IMR-90 (cell line): ENCODE data around the gene INPP5A. TPM values are rescaled to one million over a fixed set of nuclear protein-coding genes. Genes with fewer than 3 reads are reported as not detected.

ENCODE experiments used
- ATAC-seq: fragments of 200-7000 bp; cut with Tn5 transposase; 2 replicates; pipeline ENCODE4 v1.9.1; 2020; ENCODE audit warnings: low read depth, mild to moderate bottlenecking, moderate library complexity
- BruUV-seq: library from RNA; stranded (reverse); fragments of 400-500 nt; replicated peaks from 2 replicates; lab custom pipeline; 2021; lab: Mats Ljungman, UMichigan
- CTCF ChIA-PET: fragments of 300-600 bp; formaldehyde crosslinking; extraction: SDS; loops from one replicate; lab custom pipeline; 2021; ENCODE audit warnings: antibody characterized with exemption; lab: Yijun Ruan, JAX
- POLR2A ChIA-PET: fragments of 300-600 bp; sonication (Branson Sonifier 250); formaldehyde crosslinking; loops from one replicate; lab custom pipeline; 2022; ENCODE audit warnings: antibody characterized with exemption; ENCODE audit not compliant: unreplicated experiment; lab: Charles Lee
- DNase-seq: peaks from one replicate; pipeline ENCODE4 v3.0.0; 2013
- H2AFZ ChIP-seq: replicated peaks from 2 replicates; pipeline ENCODE3; 2013; ENCODE audit warnings: low read length, mild to moderate bottlenecking; ENCODE audit not compliant: poor library complexity
- H2AK5ac ChIP-seq: 2 replicates; pipeline ENCODE4 v1.6.1; 2013; ENCODE audit warnings: low read depth, low read length, inconsistent platforms
- H2AK9ac ChIP-seq: replicated peaks from 2 replicates; pipeline ENCODE3; 2013; ENCODE audit warnings: mild to moderate bottlenecking, low read depth, low read length, moderate library complexity; ENCODE audit not compliant: poor library complexity
- H2BK120ac ChIP-seq: 2 replicates; pipeline ENCODE4 v1.6.1; 2013; ENCODE audit warnings: low read depth, low read length, inconsistent platforms
- H2BK15ac ChIP-seq: 3 replicates; pipeline ENCODE4 v1.6.1; 2013; ENCODE audit warnings: low read depth, low read length, inconsistent platforms
- H2BK20ac ChIP-seq: 2 replicates; pipeline ENCODE4 v1.6.1; 2013; ENCODE audit warnings: low read depth, mild to moderate bottlenecking, inconsistent platforms, low read length, moderate library complexity
- H2BK5ac ChIP-seq: 2 replicates; pipeline ENCODE4 v1.6.1; 2013; ENCODE audit warnings: mild to moderate bottlenecking, low read depth, low read length, inconsistent platforms; ENCODE audit not compliant: poor library complexity, severe bottlenecking
- H3K14ac ChIP-seq: replicated peaks from 2 replicates; pipeline ENCODE4 v1.6.1; 2013; ENCODE audit warnings: low read depth, low read length, inconsistent platforms
- H3K18ac ChIP-seq: 2 replicates; pipeline ENCODE4 v1.6.1; 2013; ENCODE audit warnings: low read depth, low read length, control low read depth
- H3K23ac ChIP-seq: 2 replicates; pipeline ENCODE4 v1.6.1; 2013; ENCODE audit warnings: low read depth, low read length, inconsistent platforms
- H3K27ac ChIP-seq: 2 replicates; pipeline ENCODE4 v1.5.1; 2013; ENCODE audit warnings: mild to moderate bottlenecking, control low read depth, low read length; ENCODE audit not compliant: insufficient read depth
- H3K27me3 ChIP-seq: 2 replicates; pipeline ENCODE4 v1.6.1; 2013; ENCODE audit warnings: low read length; ENCODE audit not compliant: control insufficient read depth, insufficient read depth
- H3K36me3 ChIP-seq: 2 replicates; pipeline ENCODE4 v1.6.1; 2013; ENCODE audit warnings: low read length, mixed read lengths; ENCODE audit not compliant: control insufficient read depth, insufficient read depth
- H3K4ac ChIP-seq: 2 replicates; pipeline ENCODE4 v1.6.1; 2013; ENCODE audit warnings: low read depth, low read length, inconsistent platforms
- H3K4me1 ChIP-seq: 2 replicates; pipeline ENCODE4 v1.6.1; 2013; ENCODE audit warnings: low read length, mixed read lengths; ENCODE audit not compliant: control insufficient read depth, insufficient read depth
- H3K4me2 ChIP-seq: 2 replicates; pipeline ENCODE4 v1.6.1; 2013; ENCODE audit warnings: low read depth, mild to moderate bottlenecking, control low read depth, low read length, moderate library complexity
- H3K4me3 ChIP-seq: 2 replicates; pipeline ENCODE4 v1.5.1; 2013; ENCODE audit warnings: low read depth, mild to moderate bottlenecking, control low read depth, low read length, moderate library complexity; ENCODE audit not compliant: insufficient read depth
- H3K56ac ChIP-seq: 2 replicates; pipeline ENCODE4 v1.6.1; 2013; ENCODE audit warnings: low read length, inconsistent platforms; ENCODE audit not compliant: insufficient read depth; ENCODE audit errors: extremely low read depth
- H3K79me1 ChIP-seq, 2 experiments: 2 replicates each; pipeline ENCODE4 v1.6.1; 2013; ENCODE audit warnings: low read length in 2 of 2, inconsistent platforms in 1 of 2, low read depth in 1 of 2
- H3K9ac ChIP-seq: 2 replicates; pipeline ENCODE4 v1.6.1; 2013; ENCODE audit warnings: low read depth, low read length, control low read depth
- H3K9me1 ChIP-seq: 2 replicates; pipeline ENCODE4 v1.6.1; 2013; ENCODE audit warnings: low read length, inconsistent platforms; ENCODE audit not compliant: insufficient read depth
- H3K9me3 ChIP-seq: 2 replicates; pipeline ENCODE4 v1.6.1; 2013; ENCODE audit warnings: low read length; ENCODE audit not compliant: control insufficient read depth, insufficient read depth
- H4K20me1 ChIP-seq: 2 replicates; pipeline ENCODE4 v1.6.1; 2013; ENCODE audit warnings: low read length, inconsistent platforms; ENCODE audit not compliant: insufficient read depth
- H4K5ac ChIP-seq: 2 replicates; pipeline ENCODE4 v1.6.1; 2013; ENCODE audit warnings: mild to moderate bottlenecking, low read depth, low read length, control low read depth
- H4K8ac ChIP-seq, 2 experiments: 2 replicates each; pipeline ENCODE4 v1.6.1; 2013; ENCODE audit warnings: low read depth in 2 of 2, low read length in 2 of 2, control low read depth in 1 of 2, inconsistent platforms in 1 of 2
- H4K91ac ChIP-seq: 2 replicates; pipeline ENCODE4 v1.6.1; 2013; ENCODE audit warnings: low read depth, low read length, inconsistent platforms; ENCODE audit not compliant: insufficient read depth
- CHD1 ChIP-seq: IDR thresholded peaks from 2 replicates; pipeline ENCODE4 v1.6.1; 2012; ENCODE audit warnings: low read depth, low read length, improper control_type of control experiment
- FOS ChIP-seq: fragments of 150-350 bp; IDR thresholded peaks from 2 replicates; pipeline ENCODE4 v1.6.1; 2016; ENCODE audit warnings: low read depth, low read length
- MXI1 ChIP-seq: IDR thresholded peaks from 2 replicates; pipeline ENCODE4 v1.6.1; 2012; ENCODE audit warnings: low read depth, mild to moderate bottlenecking, low read length, moderate library complexity, borderline replicate concordance
- RAD21 ChIP-seq: IDR thresholded peaks from 2 replicates; pipeline ENCODE4 v1.6.1; 2012; ENCODE audit warnings: low read length, improper control_type of control experiment
- RCOR1 ChIP-seq: IDR thresholded peaks from 2 replicates; pipeline ENCODE4 v1.6.1; 2012; ENCODE audit warnings: mild to moderate bottlenecking, low read length, improper control_type of control experiment; ENCODE audit not compliant: insufficient replicate concordance
- WGBS, 2 experiments: methylation state at CpG; one replicate each; pipeline versions ENCODE4 v1.1.5 to v1.1.7; 2013; ENCODE audit warnings: missing lambda C conversion rate in 2 of 2; ENCODE audit not compliant: insufficient read length in 1 of 2; ENCODE audit errors: extremely low coverage in 2 of 2; 5-methylcytosine and 5-hydroxymethylcytosine counted together
- dilution Hi-C: fragments of 300-500 bp; cut with HindIII; formaldehyde crosslinking; loops from one replicate; pipeline ENCODE4 v1.14.3; 2018; ENCODE audit warnings: low sequenced_read_pairs; ENCODE audit not compliant: unreplicated experiment
- in situ Hi-C: fragments of 300-500 bp; cut with MboI; formaldehyde crosslinking; loops from 3 replicates; pipeline ENCODE4 v1.14.3; 2019; ENCODE audit warnings: low sequenced_read_pairs, inconsistent platforms, mixed read lengths
- intact Hi-C: fragments of 100-400 bp; cut with micrococcal nuclease; formaldehyde crosslinking; loops from 2 replicates; pipeline ENCODE4 v1.10.0; 2022
- polyA plus RNA-seq, 3 experiments: library from polyadenylated mRNA; depleted of rRNA; stranded (reverse); fragments of >200 nt; gene quantifications; 2 replicates each; pipeline ENCODE4 v1.2.3, GENCODE V29; 2012; ENCODE audit warnings: low replicate concordance in 1 of 3
- total RNA-seq: library from RNA; depleted of rRNA; stranded (reverse); fragments of >200 nt; gene quantifications from 2 replicates; pipeline ENCODE4 v1.2.3, GENCODE V29; 2012
- TF ChIP-seq, protein P1 (sequence below): fragments of 150-350 bp; IDR thresholded peaks from 2 replicates; pipeline ENCODE4 v1.6.1; 2017; ENCODE audit warnings: mild to moderate bottlenecking, antibody characterized with exemption, low read length, low read depth

INPP5A gene
- total and polyA plus RNA-seq, 2 of the 4 experiments (the other 2 are of a cell fraction) = 21.4 to 36.7 TPM

GRCh38 chr10:132806561-132807003 lies 269.0 kb downstream of the INPP5A start:
- H3K79me1 ChIP-seq = no peaks in the 10 kb centered on the region
- H3K27me3 ChIP-seq = peaks cover 29% of the 10 kb centered on the region; the same call in 1 of the 2 replicates
- no peak overlapping the region for H4K8ac ChIP-seq
- in situ Hi-C loops (no loop called here), dilution Hi-C loops (no loop called here), intact Hi-C loops (no loop called here)
- H3K27ac ChIP-seq = no peak overlapping the region
- H3K9me3 ChIP-seq = peaks cover 5% of the 10 kb centered on the region
- no peak overlapping the region for H2BK120ac ChIP-seq
- no peak overlapping the region for H3K18ac ChIP-seq
- ATAC-seq (no peak), DNase-seq (no peak)
- no peak overlapping the region for H2AFZ ChIP-seq
- H4K5ac ChIP-seq = no peak overlapping the region
- H3K4me2 ChIP-seq = no peak overlapping the region
- H3K56ac ChIP-seq = no peak overlapping the region
- 75% methylated on average over 22 of the region's 25 CpGs; no CpG with 5 or more reads in 1 of the 2 experiments for WGBS, 2 experiments
- H3K14ac ChIP-seq = no peak overlapping the region
- no peak overlapping the region for H3K4ac ChIP-seq
- no peak overlapping the region for H2BK5ac ChIP-seq
- H3K9ac ChIP-seq = no peak overlapping the region
- H2BK15ac ChIP-seq = no peak overlapping the region
- ChIA-PET CTCF (no interaction called here), POLR2A (interaction anchor here (0.5 kb wide), 1 partner anchor 40 kb away, joined by 4 read pairs; no protein-coding TSS in a partner anchor)
- TF ChIP-seq RCOR1 (no peak), CHD1 (no peak), FOS (no peak), RAD21 (no peak), MXI1 (no peak)
- TF ChIP-seq, protein P1, sequence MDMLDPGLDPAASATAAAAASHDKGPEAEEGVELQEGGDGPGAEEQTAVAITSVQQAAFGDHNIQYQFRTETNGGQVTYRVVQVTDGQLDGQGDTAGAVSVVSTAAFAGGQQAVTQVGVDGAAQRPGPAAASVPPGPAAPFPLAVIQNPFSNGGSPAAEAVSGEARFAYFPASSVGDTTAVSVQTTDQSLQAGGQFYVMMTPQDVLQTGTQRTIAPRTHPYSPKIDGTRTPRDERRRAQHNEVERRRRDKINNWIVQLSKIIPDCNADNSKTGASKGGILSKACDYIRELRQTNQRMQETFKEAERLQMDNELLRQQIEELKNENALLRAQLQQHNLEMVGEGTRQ = no peak
- H3K23ac ChIP-seq = no peak overlapping the region
- no peaks in the 10 kb centered on the region for H3K4me1 ChIP-seq
- H2AK9ac ChIP-seq = peak overlapping the region; percentile 37
- no peak overlapping the region for H2AK5ac ChIP-seq
- H4K91ac ChIP-seq = no peak overlapping the region
- no peaks in the 10 kb centered on the region for H3K9me1 ChIP-seq
- H3K4me3 ChIP-seq = no peak overlapping the region
- no peaks in the 10 kb centered on the region for H3K36me3 ChIP-seq
- no peak overlapping the region for H2BK20ac ChIP-seq
- no peaks in the 10 kb centered on the region for H4K20me1 ChIP-seq
- BruUV-seq = no TSS peak
